Small intestine (tissue), 7 donors: ENCODE results near the gene MXD3. TPM values are rescaled to one million over a fixed set of nuclear protein-coding genes. Genes with fewer than 3 reads are reported as not detected.

Source experiments
- DNase-seq, 2 donors: peaks; one replicate each; pipeline versions ENCODE4 v3.0.0 to v3.0.0-alpha.2; 2013
- FAIRE-seq: peaks from 2 replicates; lab custom pipeline; 2012; peaks lifted over from hg19 to GRCh38; lab: Jason Lieb, UNC
- H3K27ac ChIP-seq, 3 donors: one replicate each; pipeline ENCODE4 v1.5.1; 2013; ENCODE audit warnings: low read length in 2 of 3, mild to moderate bottlenecking in 2 of 3, control low read depth in 1 of 3, inconsistent platforms in 1 of 3, low read depth in 1 of 3, moderate library complexity in 1 of 3
- H3K27me3 ChIP-seq, 3 donors: one replicate each; pipeline ENCODE4 v1.6.1; 2013; ENCODE audit warnings: low read length in 3 of 3, inconsistent platforms in 1 of 3; ENCODE audit not compliant: control insufficient read depth in 3 of 3, insufficient read depth in 3 of 3
- H3K36me3 ChIP-seq, 3 donors: one replicate each; pipeline ENCODE4 v1.6.1; 2013; ENCODE audit warnings: low read length in 3 of 3, inconsistent platforms in 1 of 3, low read depth in 1 of 3, mild to moderate bottlenecking in 1 of 3, moderate library complexity in 1 of 3; ENCODE audit not compliant: control insufficient read depth in 3 of 3, insufficient read depth in 2 of 3
- H3K4me1 ChIP-seq, 3 donors: one replicate each; pipeline ENCODE4 v1.6.1; 2013; ENCODE audit warnings: low read length in 2 of 3, inconsistent platforms in 1 of 3, low read depth in 1 of 3, mild to moderate bottlenecking in 1 of 3, moderate library complexity in 1 of 3; ENCODE audit not compliant: control insufficient read depth in 3 of 3, insufficient read depth in 2 of 3
- H3K4me3 ChIP-seq, 3 donors: one replicate each; pipeline ENCODE4 v1.5.1; 2013; ENCODE audit warnings: low read length in 3 of 3, control low read depth in 1 of 3, inconsistent platforms in 1 of 3, low read depth in 1 of 3, mild to moderate bottlenecking in 1 of 3, moderate library complexity in 1 of 3
- H3K9me3 ChIP-seq, 2 donors: one replicate each; pipeline ENCODE4 v1.6.1; 2013; ENCODE audit warnings: low read depth in 1 of 2, low read length in 1 of 2; ENCODE audit not compliant: control insufficient read depth in 2 of 2, insufficient read depth in 1 of 2
- WGBS, 3 donors: extraction: QIAGEN DNeasy Blood & Tissue Kit; methylation state at CpG; one replicate each; pipeline ENCODE4 v1.1.7; 2013; 5-methylcytosine and 5-hydroxymethylcytosine counted together
- polyA plus RNA-seq, 4 donors: library from polyadenylated mRNA; stranded (reverse) in 3 of 4; unstranded in 1 of 4; fragments of 200-250 nt in 3 of 4; fragments of 120-200 nt in 1 of 4; gene quantifications; one replicate each; pipeline versions ENCODE4 v1.2.1 to v1.2.3, GENCODE V29; 2013
- donor health status: healthy with polysubstance abuse.
- donor health status: control.
- donor health status: control.
- donor health status: Bipolar disorder and iron deficiency.
- donor health status: healthy.

MXD3 gene
- polyA plus RNA-seq, 4 donors, result 11.9 to 22.9 (median 14.4) TPM

DNA sequence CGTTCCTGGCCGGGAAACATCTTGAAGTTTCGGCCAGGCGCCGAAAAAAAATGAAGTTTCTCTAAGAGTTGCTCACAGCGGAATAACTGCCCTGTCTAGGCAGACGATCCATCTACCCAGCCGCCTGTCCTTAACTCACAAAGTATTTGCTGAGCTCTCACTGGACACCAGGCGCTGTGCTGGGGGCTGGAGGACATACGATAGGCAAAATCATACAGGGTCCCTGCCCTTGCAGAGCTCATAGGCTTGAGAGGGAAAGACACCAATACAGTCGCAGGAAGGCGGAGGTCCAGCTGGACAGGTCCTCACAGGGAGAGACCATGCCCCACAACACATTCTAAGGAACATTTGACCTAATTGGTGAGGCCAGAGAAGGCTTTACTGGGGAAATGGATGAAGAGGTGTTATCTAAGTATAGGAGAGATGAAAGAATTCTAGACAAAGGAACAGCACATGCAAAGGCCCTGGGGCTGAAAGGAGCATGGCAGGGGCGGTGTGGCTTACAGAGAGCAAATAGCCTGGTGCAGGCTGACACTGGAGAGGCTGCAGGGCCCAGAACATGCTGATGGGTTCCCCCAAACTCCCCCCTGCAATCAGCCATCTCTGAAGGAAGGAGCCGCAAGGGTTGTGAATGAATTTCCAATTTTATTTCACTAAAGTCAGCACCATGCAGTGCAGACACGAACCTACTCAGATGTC is 2.0 kb upstream of the MXD3 start:
- no peak for DNase-seq
- Histone ChIP-seq H3K36me3 (peaks cover 0 to 41% (median 0%) of the 10 kb centered on the region in 3 donors), H3K4me1 (peaks cover 3 to 28% (median 3%) of the 10 kb centered on the region in 3 donors), H3K4me3 (no peak overlapping the region), H3K9me3 (no peaks in the 10 kb centered on the region), H3K27ac (no peak overlapping the region), H3K27me3 (no peaks in the 10 kb centered on the region)
- WGBS, 3 donors, result 90 to 91% (median 91%) methylated on average over 15 of the region's 15 CpGs
- no peak for FAIRE-seq

DNA sequence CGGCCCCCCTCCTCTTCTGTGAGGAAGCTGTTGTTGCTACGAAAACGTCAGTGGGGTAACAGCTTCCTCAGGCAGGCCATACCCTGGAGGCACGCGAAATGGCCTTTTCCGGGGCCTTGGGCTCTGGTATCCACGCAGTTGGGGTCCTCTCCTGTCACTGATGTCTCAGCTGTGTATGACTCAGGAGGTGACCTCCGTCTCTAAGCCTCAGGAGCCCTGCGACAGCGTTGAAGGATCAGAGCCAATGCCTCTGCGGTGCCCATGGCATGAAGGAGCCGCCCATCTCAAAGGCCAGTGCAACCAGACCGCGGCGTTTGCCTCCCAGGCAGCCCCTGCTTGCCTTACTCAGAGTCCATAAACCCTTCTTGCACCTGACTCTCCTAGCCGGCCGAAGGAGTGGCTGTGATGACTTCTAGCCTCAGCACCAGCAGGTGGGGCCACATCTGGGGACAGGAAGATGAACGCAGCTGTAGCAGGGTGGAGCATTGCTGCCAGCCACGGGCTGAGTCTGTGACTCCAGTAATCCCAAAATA is 1.0 kb upstream of the MXD3 start:
- WGBS, 3 donors, result 2 to 6% (median 2%) methylated on average over 19 of the region's 19 CpGs
- Histone ChIP-seq H3K27ac (peak overlapping the region in 2 of 3 donors; percentile 6 to 83), H3K4me1 (peaks cover 3 to 28% (median 3%) of the 10 kb centered on the region in 3 donors), H3K27me3 (no peaks in the 10 kb centered on the region), H3K36me3 (peaks cover 0 to 50% (median 0%) of the 10 kb centered on the region in 3 donors), H3K4me3 (peak overlapping the region in 2 of 3 donors; percentile 12 to 33), H3K9me3 (no peaks in the 10 kb centered on the region)
- FAIRE-seq, result no peak
- DNase-seq, result peak; percentile 82 to 84

DNA sequence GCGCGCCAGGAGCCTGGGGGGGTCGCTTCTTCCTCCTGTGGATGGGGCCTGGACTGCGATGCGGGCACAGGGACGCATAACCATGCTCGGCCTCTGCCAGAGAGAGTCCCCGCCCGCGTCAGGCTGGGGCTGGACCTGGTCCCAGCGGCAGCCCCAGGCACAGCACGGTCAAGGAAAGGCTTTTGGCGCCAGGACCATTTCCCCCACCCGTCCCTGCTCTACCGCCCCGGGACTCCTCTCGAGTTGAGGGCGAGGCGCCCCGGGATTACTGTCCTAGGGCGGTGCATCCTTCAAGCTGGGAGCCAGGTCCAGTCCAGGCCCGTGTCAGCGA is 341 bp downstream of the MXD3 start:
- WGBS, 3 donors, result 0 to 1% (median 1%) methylated on average over 8 to 23 of the region's 23 CpGs
- peaks cover 0 to 57% (median 5%) of the 10 kb centered on the region in 3 donors for H3K36me3 ChIP-seq
- peak overlapping the region in 2 of 3 donors; percentile 50 to 57 for H3K4me3 ChIP-seq
- H3K27ac ChIP-seq, result peak overlapping the region in 1 of 3 donors; percentile 19
- no peaks in the 10 kb centered on the region for H3K9me3 ChIP-seq
- FAIRE-seq (no peak), DNase-seq (peak in 1 of 2 donors; percentile 28)
- H3K27me3 ChIP-seq, result no peaks in the 10 kb centered on the region
- peaks cover 3 to 28% (median 3%) of the 10 kb centered on the region in 3 donors for H3K4me1 ChIP-seq

DNA sequence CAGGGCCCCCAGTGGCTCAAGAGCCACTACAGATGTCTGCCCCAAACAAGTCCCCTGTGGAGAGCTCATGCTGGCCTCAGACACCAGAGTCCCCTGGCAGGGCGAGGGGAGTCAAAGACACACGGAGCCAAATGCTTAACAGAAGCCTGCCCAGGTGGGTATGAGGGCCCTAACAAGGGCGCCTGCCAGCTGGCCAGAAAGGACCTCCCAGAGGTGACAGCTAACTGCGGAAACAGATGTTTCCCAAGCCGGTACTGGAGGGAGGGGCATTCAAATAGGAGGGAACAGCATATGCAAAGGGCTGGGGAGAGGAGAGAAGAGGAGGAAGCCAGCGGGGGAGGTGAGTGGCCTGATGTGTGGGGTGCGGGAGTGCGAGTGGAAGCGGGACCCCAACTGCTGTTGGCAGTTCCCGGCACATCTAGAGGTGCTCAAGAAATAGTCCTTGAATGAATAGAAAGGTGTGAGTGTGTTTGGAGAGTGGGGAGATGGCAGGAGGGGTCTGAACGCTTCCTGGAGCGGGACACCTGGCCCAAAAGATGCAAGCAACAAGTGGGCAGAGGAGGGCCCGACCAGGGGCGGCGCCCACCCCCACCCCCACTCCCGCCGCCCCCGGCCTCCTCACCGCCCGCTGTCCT is 824 bp downstream of the MXD3 start:
- H3K27ac ChIP-seq, result no peak overlapping the region

DNA sequence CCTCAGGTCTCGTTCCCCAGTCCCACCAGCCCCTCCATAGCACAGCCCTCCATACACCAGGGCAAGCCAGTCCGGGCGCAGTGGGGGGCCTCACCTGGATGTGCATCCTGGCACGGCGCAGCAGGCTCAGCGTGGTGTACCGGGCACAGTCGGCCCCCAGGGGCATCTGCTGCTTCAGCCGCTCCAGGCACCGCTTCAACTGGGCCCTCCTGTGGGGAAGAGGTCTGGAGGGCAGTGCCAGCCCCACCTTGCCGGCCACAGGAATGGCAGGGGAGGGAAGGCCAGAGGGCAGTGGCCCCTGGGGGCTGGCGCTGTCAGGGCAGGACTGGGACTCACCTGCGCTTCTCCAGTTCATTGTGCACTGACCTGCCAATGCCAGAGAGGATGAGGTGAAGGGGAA is 1.4 kb downstream of the MXD3 start:
- H3K4me3 ChIP-seq, result peak overlapping the region in 1 of 3 donors; percentile 57
- no peak for DNase-seq
- no peak overlapping the region for H3K27ac ChIP-seq
- 90 to 92% (median 91%) methylated on average over 13 of the region's 13 CpGs for WGBS, 3 donors
- H3K36me3 ChIP-seq, result peaks cover 0 to 59% (median 5%) of the 10 kb centered on the region in 3 donors
- H3K27me3 ChIP-seq, result no peaks in the 10 kb centered on the region
- no peak for FAIRE-seq
- H3K9me3 ChIP-seq, result no peaks in the 10 kb centered on the region
- H3K4me1 ChIP-seq, result peaks cover 3 to 28% (median 3%) of the 10 kb centered on the region in 3 donors

More for the DNA sequence above, 824 bp downstream of the MXD3 start:
- peak overlapping the region in 2 of 3 donors; percentile 50 to 57 for H3K4me3 ChIP-seq
- no peak for FAIRE-seq
- no peaks in the 10 kb centered on the region for H3K9me3 ChIP-seq
- H3K27me3 ChIP-seq, result no peaks in the 10 kb centered on the region
- peak; percentile 40 to 48 for DNase-seq
- peaks cover 0 to 59% (median 5%) of the 10 kb centered on the region in 3 donors for H3K36me3 ChIP-seq
- 12 to 19% (median 18%) methylated on average over 12 to 20 of the region's 20 CpGs for WGBS, 3 donors
- H3K4me1 ChIP-seq, result peaks cover 3 to 28% (median 3%) of the 10 kb centered on the region in 3 donors

DNA sequence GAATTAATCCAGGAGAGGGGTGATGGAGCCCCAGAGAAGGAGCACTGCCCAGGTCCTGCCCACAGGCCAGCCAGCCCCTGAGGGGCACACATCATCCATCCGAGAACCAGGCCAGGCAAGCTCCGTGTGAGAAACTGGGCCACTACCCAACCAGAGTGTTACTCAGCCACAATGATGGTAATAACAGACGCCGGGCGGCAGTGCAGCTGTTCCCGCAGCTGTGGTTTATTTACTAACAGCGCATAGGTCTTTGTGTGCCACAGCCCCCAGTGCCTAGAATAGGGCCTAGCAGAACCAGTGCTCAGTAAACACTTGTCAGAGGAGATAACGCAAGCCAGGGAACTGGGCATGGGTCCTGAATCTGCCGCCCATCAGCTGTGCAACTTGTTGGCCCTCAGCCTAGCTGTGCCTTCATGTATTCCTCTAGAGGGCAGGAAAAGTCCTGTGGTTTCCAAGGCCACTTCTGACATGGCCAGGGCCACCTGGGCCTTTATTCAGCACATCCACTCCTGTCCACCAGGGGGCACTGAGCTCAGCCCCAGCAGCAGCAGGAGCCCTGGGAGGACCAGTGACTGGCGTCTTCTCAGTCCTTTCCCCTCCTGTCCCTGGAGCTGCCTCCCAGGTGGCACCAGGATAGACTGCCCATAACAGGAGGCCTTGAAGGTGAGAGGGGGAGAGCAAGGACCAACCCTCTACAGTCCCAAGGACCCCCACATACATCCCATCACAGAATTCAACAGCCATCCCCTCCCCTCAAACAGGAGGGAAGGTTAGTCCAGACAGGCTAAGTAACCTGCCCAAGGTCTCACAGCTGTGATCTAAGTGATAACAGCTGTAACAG is 2.1 kb downstream of the MXD3 start:
- WGBS, 3 donors, result 64 to 70% (median 65%) methylated on average over 10 of the region's 10 CpGs
- H3K36me3 ChIP-seq, result peaks cover 0 to 64% (median 5%) of the 10 kb centered on the region in 3 donors
- H3K4me3 ChIP-seq, result no peak overlapping the region
- FAIRE-seq (no peak), DNase-seq (peak; percentile 81 to 83)
- no peak overlapping the region for H3K27ac ChIP-seq
- no peaks in the 10 kb centered on the region for H3K9me3 ChIP-seq
- no peaks in the 10 kb centered on the region for H3K27me3 ChIP-seq
- H3K4me1 ChIP-seq, result peaks cover 3 to 28% (median 3%) of the 10 kb centered on the region in 3 donors

DNA sequence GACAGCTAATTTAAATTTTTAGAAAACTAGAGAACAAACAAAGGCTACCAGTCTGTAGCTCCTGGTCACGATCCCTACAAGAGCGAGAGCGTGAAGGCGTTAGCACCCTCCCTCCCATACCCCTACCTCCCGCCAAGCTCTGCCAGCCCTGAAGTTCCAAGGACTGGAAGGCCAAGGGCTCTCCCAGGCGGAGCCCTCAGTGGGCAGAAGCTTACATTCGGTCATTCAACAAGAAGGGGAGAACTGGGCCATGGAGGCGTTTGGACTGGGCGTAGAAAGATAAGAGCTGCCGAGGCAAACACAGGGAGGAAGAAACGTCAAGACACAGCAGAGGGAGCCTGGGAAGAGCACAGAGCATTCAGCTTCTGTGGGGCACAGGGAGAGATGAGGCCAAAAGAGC is 3.0 kb downstream of the MXD3 start:
- Histone ChIP-seq H3K9me3 (no peaks in the 10 kb centered on the region), H3K36me3 (peaks cover 0 to 62% (median 5%) of the 10 kb centered on the region in 3 donors), H3K27ac (no peak overlapping the region), H3K4me3 (no peak overlapping the region), H3K4me1 (peaks cover 3 to 28% (median 3%) of the 10 kb centered on the region in 3 donors), H3K27me3 (no peaks in the 10 kb centered on the region)
- no peak for FAIRE-seq
- 85 to 91% (median 89%) methylated on average over 11 of the region's 11 CpGs for WGBS, 3 donors
- no peak for DNase-seq
